ENCODE results near the gene GPR37.

The GPR37 gene

DNA sequence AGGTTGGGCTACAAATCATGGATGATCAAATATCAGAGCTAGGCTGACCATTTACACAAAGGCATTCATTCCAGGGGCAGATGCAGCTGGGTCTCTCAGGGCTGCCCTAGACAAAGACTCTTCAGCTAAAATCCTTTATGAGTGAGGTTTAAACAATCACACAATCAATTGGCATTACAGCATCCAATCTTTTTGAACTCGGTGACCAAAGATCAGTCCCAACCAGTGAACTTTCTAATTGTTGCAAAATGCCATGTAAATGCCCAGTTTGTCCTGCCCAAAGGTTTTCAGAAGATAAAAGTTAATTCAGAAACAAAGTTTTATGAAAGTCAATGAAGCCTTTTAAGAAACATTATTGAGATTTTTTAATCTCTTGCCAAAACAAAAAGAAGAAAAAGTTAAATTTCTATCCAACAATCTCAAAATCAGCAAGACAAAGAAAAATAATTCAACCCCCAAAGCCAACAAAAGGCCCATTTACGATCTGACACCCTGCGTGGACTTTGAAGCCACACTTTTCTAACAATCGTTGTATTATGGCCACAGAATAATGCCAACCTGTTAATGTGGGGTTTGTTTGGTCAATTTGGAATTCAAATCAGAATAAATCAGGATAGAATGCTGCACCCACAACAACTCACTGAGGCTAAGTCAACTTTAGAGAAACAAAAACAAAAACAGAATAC is 40.9 kb downstream of the GPR37 start:
- DNase-seq (ENCODE audit: low read depth) = no peak

DNA sequence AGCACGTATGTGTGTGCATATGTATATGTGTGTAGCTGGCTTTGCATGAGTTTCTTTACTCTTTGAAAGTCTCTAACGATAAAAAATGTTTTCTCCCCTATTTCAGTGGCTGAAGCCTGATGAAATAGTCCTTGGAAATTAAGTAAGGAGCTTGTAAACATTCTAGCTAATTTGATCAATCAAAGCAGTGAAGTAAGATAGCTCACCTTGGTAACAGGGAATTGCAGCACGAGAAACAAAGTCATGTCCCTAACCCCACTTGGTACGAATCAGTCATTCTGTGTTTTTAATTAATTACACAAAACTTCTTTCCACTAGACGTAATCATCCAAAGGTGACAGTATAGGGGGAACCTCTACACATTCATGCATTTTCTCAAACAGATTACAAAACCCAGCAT is 41.5 kb downstream of the GPR37 start:
- no peak for DNase-seq (ENCODE audit: low read depth)

DNA sequence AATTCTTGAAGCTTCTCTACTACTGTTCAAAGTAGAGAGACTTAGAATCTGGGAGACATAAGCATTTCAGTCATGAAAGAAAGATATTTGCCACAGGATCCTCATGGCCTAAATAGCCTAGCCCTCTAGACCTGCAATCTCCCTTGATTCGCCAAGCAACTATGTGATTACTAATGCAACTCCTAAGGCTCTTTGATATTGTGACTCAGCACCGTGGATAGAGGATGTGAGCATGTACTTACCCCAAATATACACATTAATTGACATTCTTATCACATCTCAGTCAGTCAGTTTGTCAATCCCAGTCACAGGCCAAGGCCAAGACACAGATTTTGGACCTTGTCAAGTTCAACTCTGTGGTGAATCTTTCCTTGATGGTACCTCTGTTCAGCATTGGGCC is 42.6 kb downstream of the GPR37 start:
- no peak for DNase-seq (ENCODE audit: low read depth)

DNA sequence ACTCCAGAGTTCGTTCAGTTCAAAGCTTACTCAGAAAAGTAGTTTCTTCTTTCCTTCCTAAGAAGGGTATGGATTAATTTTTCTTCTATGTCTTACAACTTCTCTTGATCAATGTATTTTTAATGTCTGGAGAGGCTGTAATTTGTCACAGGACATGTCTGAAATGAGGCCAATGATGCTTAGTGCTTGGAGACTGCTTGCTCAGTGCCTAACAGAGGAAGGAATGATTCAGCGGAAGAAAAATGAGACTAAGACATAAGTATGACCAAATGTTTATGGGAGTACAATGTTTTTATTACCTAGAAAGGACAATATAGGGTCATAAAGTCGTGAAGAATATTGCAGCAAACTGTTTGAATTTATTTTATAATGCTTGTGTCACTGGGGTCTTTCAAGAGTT is 43.3 kb downstream of the GPR37 start:
- no peak for DNase-seq (ENCODE audit: low read depth)

DNA sequence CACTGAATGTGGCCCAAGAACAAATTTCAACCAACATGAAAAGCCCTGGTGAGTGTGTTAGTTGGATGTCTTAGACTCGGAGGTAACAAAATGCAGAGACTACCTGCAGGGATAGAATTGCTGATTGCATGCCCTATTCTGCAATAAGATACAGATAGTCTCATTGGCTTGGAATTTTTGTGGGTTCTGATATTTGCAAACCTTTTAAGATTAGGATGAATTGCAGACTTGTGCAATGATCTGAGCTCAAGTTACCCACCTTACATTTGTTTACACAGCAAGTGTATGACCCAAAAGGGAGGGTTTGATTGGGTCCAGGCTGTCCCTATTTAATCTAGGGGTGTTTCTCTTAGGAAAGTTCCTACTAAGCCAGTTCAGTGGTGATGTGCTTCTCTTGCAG is 45.4 kb downstream of the GPR37 start:
- no peak for DNase-seq (ENCODE audit: low read depth)

DNA sequence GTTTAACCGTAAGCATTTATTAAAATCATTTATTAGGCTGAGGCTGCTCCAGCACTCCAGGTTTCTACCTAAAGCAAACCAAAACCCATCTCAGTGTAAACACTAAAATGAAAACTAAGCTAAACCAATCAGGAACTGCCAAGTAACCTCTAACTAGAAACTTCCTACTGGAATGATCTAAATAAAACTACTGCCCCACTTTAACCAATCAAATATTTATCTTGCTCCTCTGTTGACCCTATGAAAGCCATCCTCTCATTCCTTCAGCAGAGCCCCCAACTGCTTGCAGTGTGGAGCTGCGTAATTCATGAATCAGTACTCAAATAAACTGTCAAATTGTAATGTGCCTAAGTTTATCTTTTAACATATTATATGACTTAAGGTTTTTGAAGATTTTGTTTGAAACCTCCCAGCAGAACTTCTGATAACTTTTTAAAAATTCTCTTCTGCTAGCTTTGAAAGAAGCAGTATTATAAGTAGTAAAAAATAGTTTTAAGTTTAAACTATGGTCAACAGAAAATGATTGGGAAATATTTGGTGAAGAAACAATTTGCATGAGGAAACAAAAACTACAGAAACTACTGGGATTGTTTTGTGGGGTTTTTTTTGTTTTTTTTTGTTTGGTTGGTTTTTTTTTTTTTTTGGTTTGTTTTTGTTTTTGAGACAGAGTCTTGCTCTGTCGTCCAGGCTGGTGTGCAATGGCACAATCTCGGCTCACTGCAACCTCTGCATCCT is 47.4 kb downstream of the GPR37 start:
- no peak for DNase-seq (ENCODE audit: low read depth)

DNA sequence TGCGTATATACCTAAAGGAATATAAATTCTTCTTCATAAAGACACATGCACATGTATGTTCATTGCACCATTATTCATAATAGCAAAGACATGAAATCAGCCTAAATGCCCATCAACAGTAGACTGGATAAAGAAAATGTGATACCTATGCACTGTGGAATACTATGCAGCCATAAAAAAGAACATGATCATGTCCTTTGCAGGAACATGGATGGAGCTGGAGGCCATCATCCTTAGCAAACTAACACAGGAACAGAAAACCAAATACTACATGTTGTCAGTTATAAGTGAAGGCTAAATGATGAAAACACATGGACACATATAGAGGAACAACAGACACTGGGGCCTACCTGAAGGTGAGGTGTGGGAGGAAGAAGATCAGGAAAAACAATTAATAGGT is 48.7 kb downstream of the GPR37 start:
- no peak for DNase-seq (ENCODE audit: low read depth)

DNA sequence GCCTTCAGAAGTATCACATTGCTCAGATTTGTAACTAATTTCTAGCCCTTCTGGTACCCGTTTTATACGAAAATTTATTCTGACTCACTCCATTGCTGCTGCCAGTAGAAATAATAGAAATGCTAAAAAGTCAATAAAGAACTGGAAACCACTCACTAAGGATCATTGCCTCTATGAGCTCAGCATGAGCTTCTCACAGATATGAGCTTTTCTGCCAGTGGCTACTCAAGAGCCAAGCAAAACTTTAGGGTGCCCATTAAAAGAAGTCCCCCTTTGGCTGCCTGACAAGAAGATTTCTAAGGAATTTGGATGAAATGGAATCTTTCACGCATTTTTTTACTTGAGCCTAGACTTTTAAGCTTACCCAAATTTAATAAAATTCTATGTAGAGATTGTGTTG is 52.5 kb downstream of the GPR37 start:
- DNase-seq (ENCODE audit: low read depth) = no peak

DNA sequence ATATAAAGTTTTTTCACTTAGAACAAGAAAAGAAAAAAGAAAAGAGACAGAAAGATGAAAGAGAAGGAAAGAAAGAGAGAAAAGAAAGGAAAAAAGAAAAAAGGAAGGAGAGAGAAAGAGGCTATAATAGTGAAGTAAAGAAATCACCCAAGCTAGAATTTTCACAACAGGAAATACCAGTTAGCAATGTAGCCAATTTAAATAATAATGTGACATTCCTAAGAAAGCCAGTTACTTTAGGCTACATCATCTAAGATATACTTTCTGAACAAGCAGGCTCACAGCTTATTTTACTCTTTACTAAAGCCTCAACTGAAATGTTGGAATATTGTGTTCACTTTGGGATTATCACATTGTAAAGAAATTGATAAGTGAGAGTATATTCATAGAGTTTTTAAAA is 53.6 kb downstream of the GPR37 start:
- no peak for DNase-seq (ENCODE audit: low read depth)

DNA sequence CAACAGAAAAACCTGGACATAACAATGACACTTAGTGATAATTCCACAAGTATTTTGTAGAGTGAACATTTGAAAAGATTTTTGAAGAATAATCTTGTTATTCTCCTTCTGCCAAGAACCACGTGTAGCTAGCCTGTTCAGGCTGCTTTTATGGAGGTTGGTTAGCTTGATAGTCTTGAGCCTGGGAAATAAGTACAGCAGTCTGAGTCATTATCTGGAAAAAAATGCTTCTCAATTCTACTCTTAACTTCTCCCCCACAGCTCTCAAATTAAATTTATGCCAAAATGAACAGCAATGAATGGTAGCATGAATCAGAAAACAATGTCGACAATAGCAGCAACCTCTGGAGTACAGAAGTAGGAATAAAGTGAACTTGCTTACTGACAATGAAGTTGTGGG is 63.2 kb downstream of the GPR37 start:
- DNase-seq (ENCODE audit: low read depth) = no peak

DNA sequence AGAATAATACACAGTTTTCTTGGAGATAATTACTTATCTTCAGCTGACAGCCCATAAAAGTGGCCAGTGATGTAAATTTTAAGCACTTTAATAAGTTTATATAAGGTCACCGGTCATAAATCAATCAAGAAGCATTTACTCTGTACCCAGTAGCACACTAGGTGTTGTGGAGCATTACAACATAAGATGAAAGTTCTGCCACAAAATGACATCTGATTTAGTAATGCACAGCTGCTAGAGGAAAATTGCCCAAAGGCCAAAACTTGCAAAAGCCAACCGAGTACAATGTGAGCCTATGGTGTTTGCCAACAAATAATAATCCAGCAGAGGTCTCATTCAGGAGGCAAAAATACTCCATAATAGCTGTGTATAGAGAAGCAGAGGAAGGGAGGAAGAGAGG is 63.6 kb downstream of the GPR37 start:
- DNase-seq (ENCODE audit: low read depth) = no peak

DNA sequence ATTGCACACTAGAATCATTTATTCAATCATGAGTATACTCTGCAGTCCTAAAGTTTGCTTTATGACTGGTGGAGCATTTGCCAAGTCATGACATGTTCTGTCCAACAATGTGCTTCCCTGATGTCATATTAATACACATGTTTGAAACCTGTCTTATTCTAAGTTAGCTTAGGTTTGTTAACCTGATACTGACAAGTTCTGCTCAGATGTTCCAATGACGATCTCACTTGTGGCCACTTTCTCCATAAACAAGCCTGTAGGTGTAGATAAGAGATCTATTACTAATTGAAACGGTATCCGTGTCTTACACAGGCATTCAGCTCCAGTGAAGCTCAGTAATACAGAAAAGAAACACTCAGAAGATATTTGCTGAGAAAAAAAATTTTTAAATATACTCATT is 64.9 kb downstream of the GPR37 start:
- no peak for DNase-seq (ENCODE audit: low read depth)

DNA sequence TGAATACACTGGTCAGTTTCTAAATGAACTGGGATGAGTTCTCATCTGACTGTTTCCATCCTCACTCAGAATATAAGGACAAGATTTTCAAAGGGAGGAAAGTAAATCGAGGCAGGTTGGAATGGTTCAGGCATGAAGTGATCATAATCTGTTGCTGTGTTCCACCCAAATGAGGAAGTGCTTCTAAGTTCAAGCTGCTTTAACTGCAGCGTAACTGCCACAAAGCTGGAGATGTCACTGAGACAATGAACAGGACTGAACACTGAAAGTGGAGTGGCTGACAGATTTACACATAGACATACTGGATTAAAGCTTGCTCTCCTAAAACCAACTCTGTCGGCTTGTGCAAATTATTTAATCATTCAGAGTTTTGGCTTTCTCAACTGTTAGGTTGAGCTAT is 66.6 kb downstream of the GPR37 start:
- DNase-seq (ENCODE audit: low read depth) = no peak

DNA sequence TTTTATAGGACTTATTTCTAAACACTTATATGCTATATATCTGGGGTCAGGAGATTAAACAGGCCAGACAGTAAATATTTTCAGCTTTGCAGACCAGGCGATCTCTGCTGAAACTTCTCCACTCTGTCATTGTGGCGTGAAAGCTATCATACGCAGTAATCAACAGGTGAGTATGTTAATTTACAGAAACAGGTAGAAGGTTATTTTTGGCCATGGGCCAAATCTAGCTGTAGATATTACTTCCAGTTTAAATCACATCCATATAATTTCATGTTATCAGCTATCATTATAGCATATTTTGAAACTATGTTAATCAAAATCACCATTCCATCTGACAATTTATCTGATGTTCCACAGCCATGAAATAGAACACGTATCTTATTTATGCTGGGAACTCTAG is 67.8 kb downstream of the GPR37 start:
- DNase-seq (ENCODE audit: low read depth) = no peak

Measured in fibroblast of gingiva (primary cell).